ENCODE results near the gene FAM229A. TPM values are rescaled to one million over a fixed set of nuclear protein-coding genes. Genes with fewer than 3 reads are reported as not detected.

FAM229A gene
- total and polyA plus RNA-seq, 9 of the 15 experiments (the other 6 are each of a cell fraction or from before 2014, with no cell fraction given), result 0.04 to 21.6 (median 7.4) TPM

- TF ChIP-seq FOXA3 (CRISPR knock-in tag; conservative IDR thresholded peaks at IDR 0.05 in 1 of 2, IDR thresholded peaks at IDR 0.05 in 1 of 2), result peak; percentile 23 to 42; a peak in 1 of 4 replicates
- peak; percentile 62; the same call in 1 of the 2 replicates for TF ChIP-seq SMARCA4 (IDR thresholded peaks at IDR 0.05)
- TF ChIP-seq U2AF2 (optimal IDR thresholded peaks at IDR 0.05; ENCODE audit: low read depth, low read length), result no peak
- TF ChIP-seq MCM2 (IDR thresholded peaks at IDR 0.05; ENCODE audit: low read depth), result no peak
These were observed 32.7 kb upstream of the FAM229A start (continued) for GRCh38 chr1:32394890-32395432.

- H3K27me3 ChIP-seq (ENCODE audit: control insufficient read depth in 2 of 2, insufficient read depth in 2 of 2, low read length in 2 of 2), result no peaks in the 10 kb centered on the region
- ChIA-PET CTCF (ENCODE audit: low intra/inter-chr PET ratio) (no interaction called here), POLR2A (interaction anchor here (0.6 to 7.0 kb wide), 18 partner anchors 8 to 604 kb away, joined by 3 to 47 read pairs (median 4); partner anchors contain the start of genes FAM229A, HDAC1, MARCKSL1 and TSSK3)
- no peaks in the 10 kb centered on the region; the same call in 1 of the 2 replicates for H3K9me3 ChIP-seq (replicated peaks; ENCODE audit: control insufficient read depth, insufficient read depth, low read depth, low read length)
- H2AFZ ChIP-seq (ENCODE audit: low read depth, low read length), result peak within 1 kb of the TSS; percentile 91
- H3K36me3 ChIP-seq (ENCODE audit: control insufficient read depth, insufficient read depth, low read length), result peaks cover 34% of the 10 kb centered on the region
- intact Hi-C loops (cut with micrococcal nuclease), result loop anchor here (5.0 kb wide), 2 partner anchors 57 to 423 kb away; partner anchors contain the start of genes MARCKSL1, S100PBP and YARS1
- H3K4me2 ChIP-seq (ENCODE audit: insufficient read depth, low read length), result peak within 1 kb of the TSS; percentile 93
- peak within 1 kb of the TSS; percentile 94 to 99 for H3K9ac ChIP-seq (ENCODE audit: insufficient read depth in 1 of 2, low read depth in 2 of 2, low read length in 2 of 2)
- H3K79me2 ChIP-seq (ENCODE audit: control insufficient read depth, insufficient read depth, low read length), result peaks cover 57% of the 10 kb centered on the region
- H3K27ac ChIP-seq (ENCODE audit: extremely low read depth, low read depth, low read length), result peak within 1 kb of the TSS; percentile 95
- peaks cover 8% of the 10 kb centered on the region; the same call in 1 of the 2 replicates for H4K20me1 ChIP-seq (replicated peaks; ENCODE audit: control insufficient read depth, insufficient read depth, low read length)
- peak; percentile 91 for ATAC-seq
- peaks cover 44 to 48% of the 10 kb centered on the region in 2 experiments for H3K4me1 ChIP-seq (replicated peaks in 1 of 2; ENCODE audit: control insufficient read depth in 2 of 2, insufficient read depth in 2 of 2, low read length in 2 of 2)
- in situ Hi-C loops (cut with MboI), result no loop called here
- FAIRE-seq, result peak; percentile 99
- DNase-seq (ENCODE audit: extremely low read depth in 1 of 4, low spot score in 3 of 4), result peak; percentile 98 to 100 (median 98)
- H3K4me3 ChIP-seq, result peak within 1 kb of the TSS; percentile 68
- peaks cover 9% of the 10 kb centered on the region for H3K9me1 ChIP-seq (ENCODE audit: control insufficient read depth, insufficient read depth, low read length)
- WGBS (ENCODE audit: insufficient coverage, low coverage, missing lambda C conversion rate), result under 1% methylated on average over 48 of the region's 48 CpGs
- BruUV-seq (replicated peaks), result no TSS peak
- TF ChIP-seq KAT2B (IDR thresholded peaks at IDR 0.05; ENCODE audit: low read depth, low read length), result peak; percentile 25
- TF ChIP-seq XRCC4 (IDR thresholded peaks at IDR 0.05; ENCODE audit: extremely low read depth, insufficient read depth, insufficient read length), result no peak
- peak; percentile 88 for TF ChIP-seq RNF2 (IDR thresholded peaks at IDR 0.05)
- no peak for TF ChIP-seq ZNF551 (CRISPR knock-in tag; IDR thresholded peaks at IDR 0.05)
- no peak for TF ChIP-seq ZNF143 (CRISPR knock-in tag; IDR thresholded peaks at IDR 0.05)
- no peak for TF ChIP-seq SMARCB1 (IDR thresholded peaks at IDR 0.05; ENCODE audit: insufficient read length, low read depth)
- peak; percentile 16; the same call in 1 of the 2 replicates for TF ChIP-seq MAFK (IDR thresholded peaks at IDR 0.05; ENCODE audit: low read length)
- TF ChIP-seq SIN3A (IDR thresholded peaks at IDR 0.05; ENCODE audit: borderline replicate concordance in 2 of 2, control insufficient read depth in 1 of 2, low read depth in 2 of 2, low read length in 2 of 2), result peak; percentile 81 to 95; a peak in 3 of 4 replicates
- peak; percentile 86 for TF ChIP-seq CREB1 (IDR thresholded peaks at IDR 0.05)
- TF ChIP-seq CREB1 (CRISPR knock-in tag; IDR thresholded peaks at IDR 0.05), result peak; percentile 94
- TF ChIP-seq GABPB1 (CRISPR knock-in tag; IDR thresholded peaks at IDR 0.05), result peak; percentile 82
- peak; percentile 97 for TF ChIP-seq LCOR (CRISPR knock-in tag; IDR thresholded peaks at IDR 0.05)
- no peak; the same call in 1 of the 2 replicates for TF ChIP-seq LARP7 (IDR thresholded peaks at IDR 0.05)
- no peak; a peak in 1 of 4 replicates for TF ChIP-seq ETV6 (IDR thresholded peaks at IDR 0.05; ENCODE audit: borderline replicate concordance in 1 of 2, low read depth in 2 of 2, low read length in 1 of 2)
- no peak for TF ChIP-seq ETV6 (CRISPR knock-in tag; IDR thresholded peaks at IDR 0.05; ENCODE audit: borderline replicate concordance)
- TF ChIP-seq POLR2H (tag; IDR thresholded peaks at IDR 0.05; ENCODE audit: low read depth), result peak; percentile 81
- TF ChIP-seq FOXA3 (CRISPR knock-in tag; conservative IDR thresholded peaks at IDR 0.05 in 1 of 2, IDR thresholded peaks at IDR 0.05 in 1 of 2), result 0 out of 4 replicates have a peak, but pooled peaks of 1 of the 2 experiments have one; percentile 69
- peak; percentile 45 for TF ChIP-seq NFYB (IDR thresholded peaks at IDR 0.05; ENCODE audit: extremely low read depth, insufficient read length)
- no peak for TF ChIP-seq SRSF9 (IDR thresholded peaks at IDR 0.05; ENCODE audit: borderline replicate concordance, low read depth, low read length)
These were observed 32.0 kb upstream of the FAM229A start, which contains the start of gene BSDC1 for GRCh38 chr1:32394141-32394889. Gene BSDC1 (minus strand): TSS chr1:32394441. CDS start chr1:32394414, 27 bp downstream.

Data from K562 (cell line).